ENCODE measurements around the gene ZNF423.
A peak's percentile ranks its signal among the peaks of the same experiment; 100 is the strongest.

Gene ZNF423

DNA sequence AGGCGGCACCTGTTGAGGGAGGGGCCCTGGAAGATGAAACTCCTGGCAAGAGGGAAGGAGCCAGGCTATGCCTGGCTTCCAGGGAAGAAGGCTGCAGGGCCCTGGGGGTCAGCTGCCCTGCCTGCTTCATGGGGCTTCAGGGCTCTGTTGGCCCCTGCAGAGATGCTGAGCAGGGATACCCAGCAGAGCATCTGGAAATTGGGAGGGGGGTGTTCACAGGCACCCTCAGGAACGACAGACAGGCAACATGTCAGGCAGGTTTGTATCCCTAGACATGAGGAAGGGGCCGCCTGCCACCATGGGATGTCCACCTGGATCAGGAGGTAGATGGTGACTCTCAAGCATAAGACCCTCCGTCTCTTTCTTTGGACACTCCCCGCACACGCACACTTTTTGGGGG, 13.8 kb upstream of the ZNF423 start:
- no peak for DNase-seq (ENCODE audit: low spot score)

DNA sequence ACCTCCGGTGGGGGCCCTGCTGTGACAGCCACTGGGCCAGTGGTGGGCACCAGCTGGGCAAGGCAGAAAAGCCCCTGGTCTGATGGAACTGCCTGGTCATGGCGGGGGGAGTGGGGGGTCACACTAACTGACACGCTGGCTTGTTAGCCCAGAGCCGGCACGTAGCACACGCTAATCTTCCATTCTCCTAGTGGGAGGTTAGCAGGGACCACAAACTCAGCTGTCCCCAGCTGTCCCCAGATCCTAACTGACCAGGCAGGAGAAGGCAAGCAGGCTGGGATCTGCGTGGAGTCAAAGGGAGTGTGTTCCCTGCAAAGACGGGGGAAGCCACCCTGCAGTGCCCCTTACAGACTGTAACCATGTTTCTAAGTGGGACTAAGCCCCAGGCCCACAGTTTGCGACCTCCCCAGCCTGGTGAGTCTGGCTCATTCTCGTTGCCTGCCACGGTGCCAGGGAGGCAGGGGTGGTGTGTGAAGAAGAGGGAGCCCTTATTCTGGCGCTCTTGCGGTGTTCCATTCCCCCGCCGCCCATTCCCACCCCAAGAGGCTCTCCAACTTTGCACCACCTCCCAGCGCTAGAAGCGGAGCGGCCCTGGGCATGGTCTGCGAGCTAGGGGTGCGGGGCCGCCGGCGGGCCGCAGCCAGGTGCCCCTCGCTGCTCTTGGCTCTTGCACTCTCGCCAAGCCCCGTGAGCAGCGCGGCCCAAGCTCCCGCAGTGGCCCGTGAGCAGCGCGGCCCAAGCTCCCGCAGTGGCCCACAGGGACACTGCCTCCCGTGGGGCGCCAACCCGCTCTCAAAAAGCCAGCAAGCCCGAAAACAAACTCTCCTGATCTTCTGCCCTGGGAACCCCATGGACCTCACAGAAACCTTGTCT, 12.1 kb upstream of the ZNF423 start:
- no peak for DNase-seq (ENCODE audit: low spot score)

DNA sequence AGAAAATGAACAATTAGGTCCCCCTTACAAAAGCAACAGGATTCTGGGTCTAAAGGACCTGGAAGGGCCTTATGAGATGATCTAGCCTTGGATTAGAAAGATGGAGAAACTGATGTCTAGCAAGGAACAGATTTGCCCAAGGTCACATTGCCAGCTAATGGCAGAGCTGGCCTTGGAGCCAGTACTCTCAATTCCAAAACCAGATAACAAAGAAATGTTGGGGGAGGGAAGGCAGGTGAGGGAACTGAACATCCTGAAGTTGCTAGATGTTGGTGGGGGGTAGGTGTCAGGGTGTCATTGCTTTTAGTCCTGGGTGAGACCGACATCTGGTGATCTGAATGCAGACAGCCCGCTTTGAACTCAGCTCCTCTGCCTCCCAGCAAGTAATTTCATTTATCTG, 11.3 kb upstream of the ZNF423 start:
- DNase-seq (ENCODE audit: low spot score), result no peak

DNA sequence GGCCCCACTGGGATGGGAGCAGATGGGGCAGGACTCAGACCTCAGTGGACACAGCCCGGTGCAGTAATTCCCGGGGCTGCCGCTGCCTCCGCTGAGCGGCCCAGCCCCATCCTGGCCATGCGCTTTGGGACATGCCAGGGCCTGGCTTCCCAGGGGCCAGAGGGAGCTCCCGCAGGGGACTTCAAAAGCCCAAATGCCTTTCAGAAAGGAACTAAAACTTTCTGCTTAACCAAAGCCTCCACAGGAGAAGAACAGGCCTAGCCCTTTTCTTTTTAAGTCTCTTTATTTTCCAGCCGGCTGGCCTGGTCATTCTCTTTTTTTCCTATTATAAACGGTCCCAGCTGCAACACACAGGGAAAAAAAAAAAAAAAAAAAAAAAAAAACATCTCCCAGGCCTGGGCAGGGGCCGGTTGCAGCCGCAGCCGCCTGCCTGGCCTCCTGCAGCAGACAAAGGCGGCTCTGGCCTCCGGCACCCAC, 10.7 kb upstream of the ZNF423 start:
- no peak for DNase-seq (ENCODE audit: low spot score)

DNA sequence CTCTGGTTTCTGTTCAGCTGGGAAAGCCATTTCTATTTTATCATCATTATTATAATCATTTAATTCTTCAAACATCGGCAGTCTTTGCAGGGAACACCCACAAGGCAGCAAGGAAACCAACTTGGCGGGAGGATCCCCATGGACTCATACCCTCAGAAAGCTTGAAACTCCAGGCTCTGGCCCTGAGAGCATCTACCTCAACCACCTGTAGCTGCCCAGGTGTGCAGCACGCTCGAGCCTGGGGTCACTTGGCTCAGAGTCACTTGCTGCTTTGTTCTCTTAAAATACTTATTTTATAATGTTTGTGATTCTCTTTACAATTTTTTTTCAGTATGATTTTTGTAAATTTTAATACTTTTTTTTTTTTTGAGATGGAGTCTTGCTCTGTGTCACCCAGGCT, 6.8 kb upstream of the ZNF423 start:
- DNase-seq (ENCODE audit: low spot score), result no peak

DNA sequence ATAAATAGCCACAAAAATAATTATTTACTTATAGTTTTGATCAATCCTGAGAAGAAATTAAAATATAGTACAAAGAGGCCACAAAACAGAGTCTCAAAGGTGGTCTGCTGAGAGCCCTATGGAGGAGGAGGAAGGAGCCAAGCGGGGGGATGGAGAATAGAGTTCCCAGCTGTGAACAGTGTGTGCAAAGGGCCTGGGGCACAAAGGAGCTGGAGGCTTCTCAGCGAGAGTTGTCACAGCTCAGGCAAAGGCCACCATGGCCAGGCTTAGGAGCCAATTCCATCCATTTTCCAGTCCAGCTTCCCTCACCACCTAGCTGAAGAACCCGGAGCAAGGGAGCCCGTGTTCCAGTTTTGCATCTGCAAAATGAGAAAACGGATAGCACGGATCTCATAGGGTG, 5.4 kb upstream of the ZNF423 start:
- DNase-seq (ENCODE audit: low spot score), result no peak

DNA sequence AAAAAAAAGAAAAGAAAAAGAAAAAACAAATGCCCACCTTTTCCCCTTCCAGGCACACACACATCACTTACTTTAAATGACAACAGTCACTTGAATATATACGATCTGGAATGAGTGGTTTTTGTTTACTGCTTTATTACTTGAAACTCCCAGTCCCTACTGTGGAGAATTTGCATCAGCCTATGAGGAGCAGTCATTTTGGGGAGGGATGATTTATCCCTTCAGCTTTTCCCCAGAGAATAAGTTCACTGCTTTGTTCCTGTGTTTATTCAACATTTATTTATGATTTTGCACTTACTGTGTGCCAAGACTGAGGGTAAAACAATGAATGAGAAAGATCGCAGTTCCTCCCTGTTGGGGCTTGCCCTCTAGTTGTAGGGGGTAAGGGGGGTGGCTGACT, 4.7 kb upstream of the ZNF423 start:
- no peak for DNase-seq (ENCODE audit: low spot score)

DNA sequence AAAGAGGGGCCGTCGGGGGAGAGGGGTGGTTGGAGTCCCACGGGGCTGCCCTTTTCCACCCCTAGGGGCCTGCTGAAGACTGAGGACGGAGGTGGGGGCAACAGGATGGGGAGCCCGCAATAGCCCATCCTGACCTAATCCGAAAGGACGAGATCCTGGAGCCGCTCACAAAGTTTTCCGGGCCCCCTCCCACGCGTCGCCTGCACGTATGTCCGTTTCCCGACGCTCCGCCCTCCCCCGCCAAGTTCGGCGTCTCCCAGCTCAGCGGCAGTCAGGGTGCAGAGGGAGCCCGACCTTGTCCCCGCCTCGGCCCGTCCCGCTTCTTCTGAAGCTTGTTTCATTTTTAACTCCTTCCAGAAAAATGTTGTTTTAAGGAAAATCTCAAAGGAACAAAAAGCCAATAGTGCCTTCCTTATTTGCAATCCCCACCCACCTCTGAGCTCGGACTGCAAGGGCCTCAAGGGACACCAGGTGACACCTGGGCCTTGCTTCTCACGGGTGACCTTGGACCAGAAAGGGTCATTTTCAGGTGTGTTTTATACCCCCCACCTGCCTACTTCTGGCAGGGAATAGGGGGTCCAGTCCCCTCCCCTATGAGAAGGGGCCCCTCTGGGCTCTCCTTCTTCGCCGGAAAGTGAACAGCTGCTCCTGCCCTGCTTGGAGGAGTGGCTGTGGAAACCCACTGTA, 3.4 kb upstream of the ZNF423 start:
- DNase-seq (ENCODE audit: low spot score), result no peak

DNA sequence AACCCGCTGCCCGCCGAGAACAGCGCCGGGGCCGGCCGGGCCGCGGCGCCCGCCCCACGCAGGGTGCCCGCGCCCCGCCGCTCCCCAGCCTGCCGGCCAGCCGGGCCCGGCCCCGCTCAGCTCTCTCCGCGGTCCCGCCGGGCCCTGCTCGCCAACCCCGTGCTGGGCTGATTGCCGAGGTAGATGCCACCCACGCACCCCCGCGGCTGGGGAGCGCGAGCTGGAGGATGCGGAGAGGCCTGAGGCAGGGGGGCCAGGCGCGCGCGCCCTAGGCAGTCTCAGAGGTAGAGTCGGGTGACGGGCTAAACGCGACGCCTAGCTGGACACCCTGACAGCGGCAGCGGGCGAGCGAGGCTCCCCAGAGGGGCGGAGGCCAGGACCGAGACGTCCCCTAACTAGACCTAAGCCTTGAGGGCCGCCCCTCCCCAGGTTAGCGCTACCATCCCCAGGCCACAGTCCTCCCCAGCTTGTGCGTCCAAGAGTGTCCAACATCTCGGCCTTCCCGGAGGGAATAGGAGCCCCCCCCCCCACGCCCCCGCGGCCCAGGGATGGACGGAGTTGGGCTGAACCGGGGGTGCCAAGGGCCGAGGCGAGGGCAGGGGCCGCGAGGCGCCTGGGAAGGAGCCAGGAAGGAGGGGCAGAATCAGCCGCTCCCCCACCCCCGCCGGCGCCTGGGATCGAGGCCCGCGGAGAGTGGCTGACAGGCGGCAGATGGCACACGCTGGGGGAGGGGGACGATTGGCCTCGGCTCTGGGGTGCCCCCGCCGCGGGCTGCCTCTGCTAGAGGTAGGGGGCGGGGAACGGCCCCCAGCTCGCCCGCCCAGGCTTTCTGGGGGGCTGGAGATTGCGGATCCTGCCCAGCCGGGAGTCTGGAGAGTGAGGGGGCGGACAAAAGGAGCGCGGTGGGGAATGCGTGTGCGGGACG, 2.5 kb upstream of the ZNF423 start:
- DNase-seq (ENCODE audit: low spot score), result no peak

DNA sequence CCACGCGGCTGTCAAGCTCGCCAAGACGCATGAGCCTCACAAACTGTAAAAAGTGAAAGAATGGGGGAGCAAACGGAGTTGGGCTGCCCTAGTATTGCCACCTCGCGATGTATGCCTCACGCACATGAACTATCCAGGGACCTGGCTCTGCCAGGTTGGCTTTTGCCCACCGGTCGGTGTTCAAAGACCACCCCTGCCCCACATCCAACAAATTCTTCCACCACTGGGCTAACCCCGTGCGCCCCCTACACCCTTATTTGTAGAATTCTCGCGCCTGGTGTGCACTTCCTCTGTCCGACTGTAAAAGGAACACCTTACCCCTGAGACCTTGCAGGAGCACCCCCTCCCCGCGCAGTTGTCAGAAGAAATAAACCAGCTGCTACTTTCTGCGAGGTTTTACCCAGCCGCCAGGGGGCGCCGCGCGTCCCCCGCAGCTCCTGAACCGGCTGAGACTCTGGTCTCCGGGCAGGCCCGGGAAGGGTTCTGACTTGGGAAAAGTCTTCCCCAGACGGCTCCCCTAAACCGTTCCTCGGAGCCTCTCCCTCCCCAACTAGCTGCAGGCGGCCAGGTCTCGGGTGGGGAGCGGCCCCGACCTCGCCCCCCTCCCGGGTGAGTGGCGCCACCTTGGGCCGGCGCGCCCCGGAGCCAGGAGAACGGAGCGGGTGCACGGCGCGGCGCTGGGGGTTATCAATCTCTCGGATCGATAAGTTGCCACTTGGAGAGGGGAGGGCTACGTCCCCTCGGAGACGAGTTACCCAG, 1.7 kb upstream of the ZNF423 start:
- DNase-seq (ENCODE audit: low spot score), result peak; percentile 31

DNA sequence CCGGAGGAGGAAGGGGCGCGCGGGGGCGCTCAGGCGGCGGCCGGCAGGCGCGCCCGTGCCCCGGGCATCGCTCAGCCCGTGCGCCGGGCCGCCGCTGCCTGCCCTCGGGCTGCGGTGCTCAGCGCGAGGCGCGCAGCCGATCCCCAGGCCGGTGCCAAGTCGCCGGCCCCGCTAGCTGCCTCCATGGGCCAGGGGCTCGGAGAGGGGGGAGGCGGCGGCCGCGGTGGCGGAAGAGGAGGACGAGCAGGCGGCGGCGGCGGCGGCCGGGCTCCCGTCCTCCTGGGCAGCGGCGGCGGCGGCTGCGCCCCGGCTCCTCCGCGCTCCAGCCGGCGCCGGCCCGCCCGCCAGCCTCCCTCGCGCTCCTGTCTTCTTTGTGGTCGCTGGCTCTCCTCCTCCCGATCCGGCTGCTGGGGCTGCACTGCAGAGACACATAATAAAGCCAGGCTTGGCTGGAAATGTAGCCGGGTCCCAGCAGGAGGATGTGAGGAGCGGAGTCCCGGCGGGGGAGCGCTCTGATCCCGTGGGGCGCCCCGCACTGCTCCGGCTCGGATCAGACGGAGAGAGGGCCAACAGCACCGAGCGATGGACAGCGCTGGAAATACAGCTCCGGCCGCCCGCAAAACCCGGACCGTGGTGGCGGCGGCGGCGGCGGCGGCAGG, 889 bp upstream of the ZNF423 start:
- DNase-seq (ENCODE audit: low spot score), result no peak

DNA sequence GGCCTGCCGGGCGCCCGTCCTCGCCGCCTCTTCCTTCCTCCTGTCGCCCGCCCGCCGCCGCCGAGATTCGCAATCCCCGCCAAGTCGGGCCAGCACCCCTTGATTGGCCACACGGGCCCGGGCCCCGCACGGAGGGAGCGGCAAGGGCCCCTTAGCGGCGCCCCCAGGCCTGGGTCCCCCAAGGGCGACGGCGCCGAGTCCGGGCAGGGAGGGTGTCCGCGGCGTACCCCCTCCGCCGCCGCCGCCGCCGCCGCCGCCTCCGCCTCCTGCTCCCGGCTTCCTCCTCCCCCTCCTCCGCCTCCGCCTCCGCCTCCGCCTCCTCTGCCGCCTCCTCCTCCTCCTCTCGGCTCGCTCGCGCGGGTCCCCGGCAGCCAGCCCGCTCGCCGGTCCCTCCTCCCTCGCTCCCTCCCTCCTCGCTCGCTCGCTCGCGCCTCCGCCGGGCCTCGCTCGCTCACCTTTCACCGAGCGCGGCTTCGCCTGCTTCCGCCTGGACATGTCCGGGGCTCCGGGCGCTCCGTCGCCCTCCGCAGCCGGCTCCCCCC, 561 bp downstream of the ZNF423 start:
- no peak for DNase-seq (ENCODE audit: low spot score)

DNA sequence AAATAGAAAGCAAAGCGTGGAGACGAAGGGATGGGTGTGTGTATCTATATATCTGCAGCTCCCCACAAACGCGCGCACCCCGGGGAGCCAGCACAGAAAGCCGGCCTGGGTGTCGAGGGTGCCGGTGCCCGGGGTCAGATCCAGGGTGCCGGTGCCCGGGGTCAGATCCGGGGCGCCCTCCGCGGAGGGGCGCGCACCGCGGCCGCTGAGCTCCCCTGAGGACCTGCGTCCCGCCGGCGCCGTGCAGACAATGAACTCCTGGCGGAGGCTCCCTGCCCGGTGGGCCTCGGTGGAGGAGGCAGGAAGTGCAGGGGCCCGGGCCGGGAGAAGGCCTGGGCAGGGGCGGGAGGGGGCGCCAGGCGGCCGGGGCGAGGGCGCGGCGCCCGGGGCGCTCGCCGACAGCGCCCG, 1.1 kb downstream of the ZNF423 start:
- no peak for DNase-seq (ENCODE audit: low spot score)

DNA sequence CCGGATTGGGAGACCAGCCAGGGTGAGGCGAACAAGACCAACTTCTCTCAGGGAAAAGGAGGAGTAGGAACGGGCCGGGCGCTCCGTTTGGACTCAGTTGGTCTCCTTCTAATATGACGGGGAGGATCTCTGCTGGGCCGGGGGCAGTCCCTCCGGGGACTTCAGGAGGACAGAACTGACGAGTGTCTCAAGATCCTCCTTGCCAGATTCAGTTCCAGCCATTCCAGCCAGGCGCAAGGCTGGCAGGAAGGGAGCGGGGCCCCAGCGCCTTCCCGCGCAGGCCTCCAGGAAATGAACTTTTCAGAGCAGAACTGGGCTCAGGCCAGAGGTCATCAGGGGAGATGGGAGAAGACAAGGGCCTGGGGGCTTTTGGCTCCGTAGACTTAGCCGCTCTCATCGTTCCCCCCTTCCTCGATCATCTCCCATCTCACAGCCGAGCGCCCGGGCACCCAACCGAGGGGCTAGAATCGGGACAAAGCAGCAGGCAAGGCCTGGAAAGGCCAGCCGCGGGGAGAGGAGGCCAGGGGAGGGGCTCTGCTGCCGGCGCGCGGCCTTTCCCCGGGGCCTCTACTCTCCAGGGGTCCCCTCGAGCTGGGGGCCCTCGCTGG, 1.6 kb downstream of the ZNF423 start:
- no peak for DNase-seq (ENCODE audit: low spot score)

DNA sequence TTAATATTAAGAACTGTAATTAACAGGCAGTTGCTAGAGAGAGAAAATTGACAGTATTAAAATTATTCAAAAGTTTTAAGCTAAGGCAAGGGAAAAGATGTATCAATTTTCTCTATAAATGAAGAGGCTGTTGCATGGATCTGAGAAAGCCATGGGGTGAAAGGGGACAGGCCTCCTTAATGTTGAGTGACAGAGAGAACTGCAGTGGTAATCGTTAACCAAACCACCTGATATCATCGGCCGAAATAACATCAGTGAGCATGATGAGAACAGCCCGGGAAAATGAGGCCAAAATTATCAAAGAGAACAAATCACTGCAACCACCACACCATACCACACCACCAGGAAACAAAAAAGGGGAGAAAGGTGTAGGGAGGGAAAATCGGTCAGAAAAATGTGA, 3.6 kb downstream of the ZNF423 start:
- DNase-seq (ENCODE audit: low spot score), result no peak

DNA sequence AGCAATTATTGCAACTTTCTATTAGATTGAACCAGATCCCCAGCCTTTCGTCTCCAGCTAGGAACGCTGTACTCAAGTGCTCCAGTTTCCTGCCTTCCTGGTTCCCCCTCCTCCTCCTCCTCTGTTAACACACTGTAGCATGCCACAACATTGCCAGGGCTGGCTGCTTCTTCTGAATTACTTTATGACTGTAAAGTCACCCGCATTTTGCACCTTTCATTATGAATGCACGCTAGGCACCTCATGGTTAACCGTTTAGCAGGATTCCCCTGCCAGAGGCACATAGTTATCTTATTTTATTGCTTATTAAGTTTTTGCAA, 4.5 kb downstream of the ZNF423 start:
- no peak for DNase-seq (ENCODE audit: low spot score)

DNA sequence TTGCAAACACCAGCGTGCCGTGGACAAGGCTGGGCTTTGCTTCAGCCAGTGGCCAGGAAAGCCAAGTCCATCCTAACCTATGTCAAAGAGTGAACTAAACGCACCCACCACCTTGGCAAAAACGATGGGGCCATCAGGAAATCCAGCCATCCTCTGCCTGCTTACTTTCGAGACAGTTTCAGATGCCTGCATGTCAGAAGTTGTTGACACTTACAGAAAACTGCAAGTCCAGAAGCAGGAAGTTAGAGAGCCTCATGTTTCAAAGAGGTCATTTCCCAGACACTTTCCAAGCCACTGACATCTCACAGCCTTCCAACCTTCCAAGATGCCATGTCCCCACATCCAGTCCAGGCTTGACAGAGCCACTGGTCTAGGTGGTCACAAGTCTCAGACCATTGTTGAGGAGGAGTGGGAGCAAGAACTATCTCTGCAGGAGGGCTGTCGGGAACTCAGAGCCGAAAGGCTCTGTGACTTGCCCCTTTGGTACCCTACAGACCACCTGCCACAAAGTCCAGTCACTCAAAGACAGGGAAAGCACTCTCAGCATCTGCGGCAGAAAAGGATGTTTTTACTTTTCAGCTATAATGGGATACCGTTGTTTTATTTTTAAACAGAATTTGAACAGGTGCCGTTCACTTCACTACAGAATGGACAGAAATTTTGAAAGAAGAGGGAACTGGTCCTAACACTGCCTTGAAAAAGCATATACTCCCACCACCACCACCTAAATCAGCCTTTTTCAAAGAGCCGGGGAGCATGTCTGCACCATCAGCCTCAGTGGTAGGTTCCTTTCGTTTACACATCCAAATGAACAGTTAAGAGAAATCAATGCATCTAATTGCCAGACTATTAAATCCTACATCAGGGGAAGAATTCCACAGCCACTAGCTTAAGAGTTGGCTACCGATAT, 5.1 kb downstream of the ZNF423 start:
- no peak for DNase-seq (ENCODE audit: low spot score)

DNA sequence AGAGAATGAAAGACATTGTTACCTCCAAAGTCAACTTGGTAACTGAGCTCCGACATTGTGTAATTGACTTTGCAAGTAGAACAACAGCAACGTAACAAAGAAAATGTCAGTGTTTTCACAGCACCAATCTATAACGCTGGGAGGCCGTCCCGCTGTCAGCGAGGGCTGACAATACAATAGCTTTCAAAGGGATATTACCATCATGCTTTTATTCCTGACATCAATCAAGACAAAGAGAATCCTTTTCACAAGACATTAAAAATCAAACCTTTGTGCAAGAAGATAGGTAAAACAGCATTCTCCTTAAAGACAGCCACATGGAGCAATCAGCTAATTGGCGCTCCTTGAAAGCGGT, 6.2 kb downstream of the ZNF423 start:
- no peak for DNase-seq (ENCODE audit: low spot score)

DNA sequence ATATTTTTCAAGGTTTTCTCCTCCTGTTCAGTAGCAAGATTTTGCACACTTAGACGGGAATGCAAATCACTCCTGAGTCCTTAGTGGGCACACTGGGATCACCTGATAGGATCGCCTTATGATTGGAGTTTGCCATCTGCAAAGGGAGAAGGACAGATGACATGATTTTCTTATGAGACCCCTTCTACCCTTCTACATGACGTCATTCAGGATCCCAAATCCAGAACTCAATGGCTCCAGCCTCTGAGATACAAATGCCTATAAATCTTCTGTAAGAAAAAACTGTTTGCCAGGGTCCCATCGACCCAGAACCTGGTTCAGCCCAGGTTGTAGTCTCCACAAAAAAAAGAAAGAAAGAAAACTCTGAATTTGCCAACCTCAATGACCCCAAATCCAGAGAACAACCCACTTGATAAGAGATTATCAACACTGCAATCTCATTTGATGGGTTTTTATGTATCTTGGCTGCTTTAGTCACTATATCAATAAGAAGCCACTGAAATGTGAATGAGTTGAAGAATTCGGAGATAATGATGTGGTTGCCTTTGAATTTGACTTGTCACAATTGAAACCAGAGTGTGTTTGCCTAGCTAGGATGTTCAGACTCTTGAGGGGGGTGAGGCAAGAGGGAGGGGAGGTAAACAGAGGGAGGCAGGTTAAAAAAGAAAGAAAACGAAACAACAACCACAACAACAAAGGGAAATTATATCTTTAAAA, 6.7 kb downstream of the ZNF423 start:
- no peak for DNase-seq (ENCODE audit: low spot score)

Data from hematopoietic multipotent progenitor cell treated with erythropoietin and hydrocortisone succinate and interleukin-3 and kit ligand, for 17 days (in vitro differentiated cells).